Fibroblast of the aortic adventitia (primary cell): ENCODE measurements around the gene S100A7A. TPM values are rescaled to one million over a fixed set of nuclear protein-coding genes. Genes with fewer than 3 reads are reported as not detected.

Source experiments
- DNase-seq: peaks from one replicate; pipeline ENCODE4 v3.0.0-alpha.2; 2010; ENCODE audit warnings: low read depth
- H3K4me3 ChIP-seq: 2 replicates; pipeline ENCODE4 v1.5.1; 2011; ENCODE audit warnings: low read depth, mild to moderate bottlenecking, control low read depth, low read length, moderate library complexity
- total RNA-seq: library from RNA; depleted of rRNA; stranded (reverse); fragments of >200 nt; gene quantifications from 2 replicates; pipeline ENCODE4 v1.2.3, GENCODE V29; 2012; ENCODE audit warnings: low replicate concordance
- TF ChIP-seq, protein P1 (sequence below): IDR thresholded peaks from 2 replicates; pipeline ENCODE4 v1.5.1; 2011; ENCODE audit warnings: mild to moderate bottlenecking, low read length, control low read depth, inconsistent platforms; ENCODE audit not compliant: insufficient read depth

S100A7A gene
- total RNA-seq, 1 donor: not detected

DNA sequence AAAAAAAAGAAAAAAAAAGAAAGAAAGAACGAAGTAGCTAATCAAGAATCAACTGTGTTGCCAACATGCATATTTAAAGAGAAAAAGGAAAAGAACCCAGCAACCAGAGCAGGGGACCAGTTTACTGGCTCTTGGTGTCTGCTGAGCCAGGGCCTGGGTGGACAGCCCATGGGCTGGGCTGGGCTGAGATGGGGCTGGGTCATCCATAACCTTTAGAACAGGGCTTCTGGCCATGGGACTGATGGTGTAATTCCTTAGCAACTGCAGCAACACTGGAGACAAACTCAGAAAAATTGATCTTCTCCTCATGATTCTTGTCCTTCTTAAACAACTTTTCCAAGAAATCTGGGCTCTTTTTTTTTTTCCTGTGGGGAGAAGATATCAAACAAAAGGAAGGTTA lies 10.5 kb downstream of the S100A7A start:
- H3K4me3 ChIP-seq: no peak overlapping the region
- TF ChIP-seq, protein P1, sequence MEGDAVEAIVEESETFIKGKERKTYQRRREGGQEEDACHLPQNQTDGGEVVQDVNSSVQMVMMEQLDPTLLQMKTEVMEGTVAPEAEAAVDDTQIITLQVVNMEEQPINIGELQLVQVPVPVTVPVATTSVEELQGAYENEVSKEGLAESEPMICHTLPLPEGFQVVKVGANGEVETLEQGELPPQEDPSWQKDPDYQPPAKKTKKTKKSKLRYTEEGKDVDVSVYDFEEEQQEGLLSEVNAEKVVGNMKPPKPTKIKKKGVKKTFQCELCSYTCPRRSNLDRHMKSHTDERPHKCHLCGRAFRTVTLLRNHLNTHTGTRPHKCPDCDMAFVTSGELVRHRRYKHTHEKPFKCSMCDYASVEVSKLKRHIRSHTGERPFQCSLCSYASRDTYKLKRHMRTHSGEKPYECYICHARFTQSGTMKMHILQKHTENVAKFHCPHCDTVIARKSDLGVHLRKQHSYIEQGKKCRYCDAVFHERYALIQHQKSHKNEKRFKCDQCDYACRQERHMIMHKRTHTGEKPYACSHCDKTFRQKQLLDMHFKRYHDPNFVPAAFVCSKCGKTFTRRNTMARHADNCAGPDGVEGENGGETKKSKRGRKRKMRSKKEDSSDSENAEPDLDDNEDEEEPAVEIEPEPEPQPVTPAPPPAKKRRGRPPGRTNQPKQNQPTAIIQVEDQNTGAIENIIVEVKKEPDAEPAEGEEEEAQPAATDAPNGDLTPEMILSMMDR: no peak
- no peak for DNase-seq

DNA sequence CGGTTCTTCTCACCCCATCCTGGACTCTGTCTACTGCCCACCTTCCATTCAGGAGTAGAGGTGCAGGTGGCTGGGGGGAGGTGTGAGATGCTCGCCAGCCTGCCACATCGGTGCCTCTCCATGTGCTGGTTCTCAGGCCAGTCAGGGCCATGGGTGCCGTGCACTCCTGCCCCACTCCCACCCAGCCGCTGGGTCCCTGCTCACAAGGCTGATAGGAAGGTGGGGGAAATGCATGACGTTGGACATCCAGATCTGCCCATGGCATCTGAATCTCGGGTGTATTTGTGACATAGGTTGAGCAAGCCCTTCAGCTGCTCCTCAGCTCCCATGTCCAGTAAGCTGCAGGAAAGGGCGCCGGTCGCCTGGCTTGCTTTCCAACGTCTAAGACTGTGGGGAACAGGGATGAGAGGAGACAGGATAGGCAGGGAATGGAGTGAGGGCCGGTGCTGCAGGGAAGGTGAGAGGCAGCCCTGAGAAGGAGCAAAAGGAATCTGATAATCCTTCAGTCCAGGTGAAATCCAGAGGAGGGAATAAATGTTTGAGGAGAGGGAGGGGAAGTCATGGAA lies 11.8 kb downstream of the S100A7A start:
- DNase-seq: no peak
- TF ChIP-seq, protein P1: no peak
- no peak overlapping the region for H3K4me3 ChIP-seq

DNA sequence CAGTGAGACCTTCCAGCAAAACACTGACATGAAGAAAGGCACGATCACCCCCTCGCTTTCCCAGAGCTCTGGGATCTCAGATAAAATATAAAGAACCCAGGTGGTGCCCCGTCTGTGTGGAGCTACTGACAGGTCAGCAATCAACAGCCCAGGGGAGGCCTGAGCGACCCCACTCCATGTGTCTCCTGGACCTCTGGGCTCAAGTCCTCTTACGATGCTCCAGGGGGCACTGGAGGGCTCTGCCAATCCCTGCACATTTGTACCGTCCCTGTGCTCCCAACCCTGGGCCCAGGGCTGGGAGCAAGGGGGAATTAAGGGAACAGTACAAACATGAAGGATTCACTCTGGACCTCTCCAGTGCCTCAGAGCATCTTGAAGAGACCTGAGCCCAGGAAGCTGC lies 12.5 kb downstream of the S100A7A start:
- no peak for DNase-seq
- TF ChIP-seq, protein P1: no peak

DNA sequence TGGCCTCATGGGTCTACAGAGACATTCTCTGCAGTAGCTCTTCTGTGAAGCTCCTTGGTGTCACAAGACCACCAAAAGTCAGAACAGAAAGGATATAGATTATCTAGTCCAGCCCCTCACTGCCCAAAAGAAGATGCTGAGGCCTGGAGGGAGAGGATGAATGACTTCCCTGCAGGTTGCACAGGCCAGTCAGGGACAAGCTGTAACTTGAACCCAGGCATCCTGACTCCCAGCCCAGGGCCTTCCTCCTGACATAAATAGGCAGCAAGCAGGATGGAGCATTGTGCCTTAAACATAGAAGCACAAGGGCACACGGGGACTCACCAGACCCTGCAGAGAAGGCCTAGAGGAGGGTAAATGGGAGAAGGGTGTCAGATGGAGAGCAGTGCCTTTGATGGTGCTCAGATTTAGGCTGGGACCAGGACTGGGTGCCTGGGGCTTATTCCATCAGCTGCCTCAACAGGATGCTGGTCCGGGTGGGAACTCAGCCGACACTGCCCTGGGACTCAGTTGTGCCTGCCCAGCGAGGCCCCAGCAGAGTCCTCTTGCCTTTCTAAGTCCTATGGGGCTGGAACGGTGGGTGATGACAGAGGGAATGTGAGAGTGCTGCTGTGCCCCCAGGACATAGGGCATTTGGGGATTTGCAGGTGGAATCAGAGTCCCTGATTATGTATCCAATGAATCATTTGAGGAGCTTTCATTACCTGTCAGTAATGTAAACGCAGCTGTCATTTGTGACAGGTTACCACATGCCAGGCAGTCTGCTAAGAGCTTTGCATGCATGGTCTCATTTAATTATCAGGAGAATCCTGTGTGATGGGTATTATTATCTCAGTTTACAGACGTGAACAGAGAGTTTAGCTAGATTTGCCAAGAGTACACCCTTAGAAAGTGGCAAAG lies 13.2 kb downstream of the S100A7A start:
- H3K4me3 ChIP-seq: no peak overlapping the region
- no peak for DNase-seq
- TF ChIP-seq, protein P1: no peak

More for the DNA sequence above, 12.5 kb downstream of the S100A7A start:
- H3K4me3 ChIP-seq: no peak overlapping the region

DNA sequence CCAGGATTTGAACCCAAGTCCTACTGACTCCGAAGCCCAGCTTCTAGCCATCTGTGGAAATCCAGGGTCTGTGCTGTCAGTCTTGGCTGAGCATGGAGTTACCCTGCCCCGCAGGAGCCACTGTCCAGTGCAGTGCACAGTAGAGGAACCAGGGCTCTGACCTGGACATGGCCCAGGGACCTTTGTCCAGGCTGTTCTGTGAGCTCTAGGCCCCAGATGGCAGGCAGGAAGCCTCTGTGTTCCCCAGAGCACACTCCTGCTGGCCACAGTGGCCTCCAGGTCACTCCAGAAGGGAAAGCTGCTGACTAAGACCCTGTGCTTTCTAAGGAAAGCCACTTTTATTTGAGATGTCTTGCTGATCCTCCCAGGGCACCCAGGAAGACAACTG lies 13.8 kb downstream of the S100A7A start:
- no peak overlapping the region for H3K4me3 ChIP-seq
- TF ChIP-seq, protein P1: no peak
- DNase-seq: no peak

DNA sequence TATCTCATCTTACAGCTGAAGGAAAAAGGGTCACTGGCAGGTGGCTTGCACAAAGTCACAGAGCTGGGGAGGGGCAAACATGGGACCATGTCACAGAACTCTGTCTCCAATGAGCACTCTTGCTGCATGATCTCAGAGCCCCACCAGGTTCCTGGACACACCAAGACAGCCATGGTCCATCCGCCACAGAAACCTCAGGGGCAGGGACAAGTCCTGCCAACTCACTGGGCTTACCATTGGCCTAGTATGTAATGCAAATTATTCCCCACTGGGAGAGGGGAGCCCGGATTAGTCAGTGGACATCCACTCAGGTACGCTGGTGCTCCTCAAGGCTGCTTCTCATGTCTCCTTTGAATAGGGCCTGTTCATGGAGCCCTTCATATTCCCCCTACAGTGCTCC lies 14.2 kb downstream of the S100A7A start:
- DNase-seq: no peak
- no peak overlapping the region for H3K4me3 ChIP-seq
- TF ChIP-seq, protein P1: no peak
